ENCODE measurements around the gene TANC1.

The TANC1 gene

GRCh38 chr2:158967114-158967730 is 1.2 kb upstream of the TANC1 start:
- peak overlapping the region; percentile 56 for H3K4me3 ChIP-seq (replicated peaks; ENCODE audit: low read depth, low read length)
- DNase-seq (ENCODE audit: low read depth), result no peak

DNA sequence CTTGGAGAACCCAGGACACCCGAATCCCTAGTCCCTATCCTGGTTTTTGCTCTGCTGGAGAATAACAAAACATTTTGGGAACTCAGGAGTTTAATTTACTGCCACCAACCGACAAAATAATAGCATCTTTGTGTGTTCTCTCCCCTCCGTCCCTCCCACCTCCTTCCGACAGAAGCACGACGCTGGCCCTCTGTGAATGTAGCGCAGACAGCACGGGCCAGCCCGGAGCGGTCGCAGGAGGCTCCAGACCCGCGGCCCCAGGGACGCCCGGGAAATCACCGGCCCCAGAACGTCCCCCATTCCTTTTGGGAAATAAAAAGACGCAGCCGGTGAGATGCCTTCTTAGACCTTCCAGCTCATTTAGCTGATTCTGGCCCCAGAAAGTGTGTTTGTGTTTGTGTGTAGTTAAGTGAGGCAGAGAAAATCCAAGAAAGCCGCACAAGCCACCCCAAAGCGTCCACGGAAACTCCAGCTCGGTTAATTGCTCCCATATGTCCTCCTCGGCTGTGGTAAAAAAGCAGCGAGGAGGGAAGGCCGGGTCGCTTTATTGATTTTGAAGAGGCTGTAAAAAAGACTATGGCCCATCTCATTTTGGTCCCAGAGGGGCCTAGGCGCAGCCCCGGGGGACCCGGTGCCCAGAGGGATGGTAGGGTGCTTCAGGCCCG is 577 bp upstream of the TANC1 start:
- H3K4me3 ChIP-seq (replicated peaks; ENCODE audit: low read depth, low read length), result peak overlapping the region; percentile 56
- DNase-seq (ENCODE audit: low read depth), result peak; percentile 57
- TF ChIP-seq, protein P1, sequence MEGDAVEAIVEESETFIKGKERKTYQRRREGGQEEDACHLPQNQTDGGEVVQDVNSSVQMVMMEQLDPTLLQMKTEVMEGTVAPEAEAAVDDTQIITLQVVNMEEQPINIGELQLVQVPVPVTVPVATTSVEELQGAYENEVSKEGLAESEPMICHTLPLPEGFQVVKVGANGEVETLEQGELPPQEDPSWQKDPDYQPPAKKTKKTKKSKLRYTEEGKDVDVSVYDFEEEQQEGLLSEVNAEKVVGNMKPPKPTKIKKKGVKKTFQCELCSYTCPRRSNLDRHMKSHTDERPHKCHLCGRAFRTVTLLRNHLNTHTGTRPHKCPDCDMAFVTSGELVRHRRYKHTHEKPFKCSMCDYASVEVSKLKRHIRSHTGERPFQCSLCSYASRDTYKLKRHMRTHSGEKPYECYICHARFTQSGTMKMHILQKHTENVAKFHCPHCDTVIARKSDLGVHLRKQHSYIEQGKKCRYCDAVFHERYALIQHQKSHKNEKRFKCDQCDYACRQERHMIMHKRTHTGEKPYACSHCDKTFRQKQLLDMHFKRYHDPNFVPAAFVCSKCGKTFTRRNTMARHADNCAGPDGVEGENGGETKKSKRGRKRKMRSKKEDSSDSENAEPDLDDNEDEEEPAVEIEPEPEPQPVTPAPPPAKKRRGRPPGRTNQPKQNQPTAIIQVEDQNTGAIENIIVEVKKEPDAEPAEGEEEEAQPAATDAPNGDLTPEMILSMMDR (IDR thresholded peaks at IDR 0.05; ENCODE audit: low read length, missing control alignments), result no peak

More at GRCh38 chr2:158967114-158967730, 1.2 kb upstream of the TANC1 start:
- TF ChIP-seq, protein P1 (IDR thresholded peaks at IDR 0.05; ENCODE audit: low read length, missing control alignments), result no peak

DNA sequence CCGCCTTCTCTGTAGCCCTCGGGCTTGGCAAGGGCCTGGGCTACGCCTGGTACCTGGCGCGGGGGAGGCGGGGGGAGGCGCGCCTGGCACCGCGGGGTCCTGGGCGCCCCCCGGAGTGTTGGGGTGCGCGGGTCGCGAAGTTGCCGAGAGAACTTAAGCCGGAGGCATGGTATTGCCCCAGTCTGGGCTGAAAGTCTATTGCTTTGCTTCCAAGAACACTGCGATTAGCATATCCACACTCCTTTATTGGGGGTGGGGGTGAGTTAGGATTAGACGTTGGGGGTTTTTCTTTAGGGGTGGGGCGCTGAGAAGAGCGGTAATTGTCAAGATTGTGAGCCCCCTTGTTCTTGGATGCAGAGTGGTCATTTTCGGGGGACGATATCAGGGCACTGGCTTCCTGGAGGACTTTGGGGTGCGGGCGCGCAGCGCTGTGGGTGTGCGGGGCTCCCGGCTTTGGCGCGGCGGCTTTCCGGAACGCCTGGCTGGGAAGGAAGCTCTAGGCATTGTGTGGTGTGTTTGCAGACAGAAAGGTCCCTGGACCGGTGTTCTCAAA is 798 bp downstream of the TANC1 start:
- H3K4me3 ChIP-seq (replicated peaks; ENCODE audit: low read depth, low read length), result peak overlapping the region; percentile 77
- TF ChIP-seq, protein P1 (IDR thresholded peaks at IDR 0.05; ENCODE audit: low read length, missing control alignments), result no peak
- DNase-seq (ENCODE audit: low read depth), result no peak

- peak overlapping the region; percentile 77 for H3K4me3 ChIP-seq (replicated peaks; ENCODE audit: low read depth, low read length)
- TF ChIP-seq, protein P1 (IDR thresholded peaks at IDR 0.05; ENCODE audit: low read length, missing control alignments), result no peak
- DNase-seq (ENCODE audit: low read depth), result peak; percentile 40
These were observed 1.3 kb downstream of the TANC1 start for GRCh38 chr2:158969715-158970240.

GRCh38 chr2:158970241-158970751 is 1.9 kb downstream of the TANC1 start:
- peak overlapping the region; percentile 77 for H3K4me3 ChIP-seq (replicated peaks; ENCODE audit: low read depth, low read length)
- DNase-seq (ENCODE audit: low read depth), result no peak

GRCh38 chr2:158973116-158973956 is 4.9 kb downstream of the TANC1 start:
- no peak overlapping the region for H3K4me3 ChIP-seq (replicated peaks; ENCODE audit: low read depth, low read length)
- TF ChIP-seq, protein P1 (IDR thresholded peaks at IDR 0.05; ENCODE audit: low read length, missing control alignments), result no peak
- DNase-seq (ENCODE audit: low read depth), result no peak

More at GRCh38 chr2:158970241-158970751, 1.9 kb downstream of the TANC1 start:
- TF ChIP-seq, protein P1 (IDR thresholded peaks at IDR 0.05; ENCODE audit: low read length, missing control alignments), result no peak
